Measurements from ENCODE around the gene FBXO27.

Gene FBXO27

GRCh38 chr19:38980583-38981374 is 51.6 kb downstream of the FBXO27 start:
- no peak for DNase-seq

- DNase-seq = no peak
Observed at GRCh38 chr19:38979812-38980211, 52.5 kb downstream of the FBXO27 start.

- no peak for DNase-seq
Observed at GRCh38 chr19:38978326-38978689, 54.0 kb downstream of the FBXO27 start.

DNA sequence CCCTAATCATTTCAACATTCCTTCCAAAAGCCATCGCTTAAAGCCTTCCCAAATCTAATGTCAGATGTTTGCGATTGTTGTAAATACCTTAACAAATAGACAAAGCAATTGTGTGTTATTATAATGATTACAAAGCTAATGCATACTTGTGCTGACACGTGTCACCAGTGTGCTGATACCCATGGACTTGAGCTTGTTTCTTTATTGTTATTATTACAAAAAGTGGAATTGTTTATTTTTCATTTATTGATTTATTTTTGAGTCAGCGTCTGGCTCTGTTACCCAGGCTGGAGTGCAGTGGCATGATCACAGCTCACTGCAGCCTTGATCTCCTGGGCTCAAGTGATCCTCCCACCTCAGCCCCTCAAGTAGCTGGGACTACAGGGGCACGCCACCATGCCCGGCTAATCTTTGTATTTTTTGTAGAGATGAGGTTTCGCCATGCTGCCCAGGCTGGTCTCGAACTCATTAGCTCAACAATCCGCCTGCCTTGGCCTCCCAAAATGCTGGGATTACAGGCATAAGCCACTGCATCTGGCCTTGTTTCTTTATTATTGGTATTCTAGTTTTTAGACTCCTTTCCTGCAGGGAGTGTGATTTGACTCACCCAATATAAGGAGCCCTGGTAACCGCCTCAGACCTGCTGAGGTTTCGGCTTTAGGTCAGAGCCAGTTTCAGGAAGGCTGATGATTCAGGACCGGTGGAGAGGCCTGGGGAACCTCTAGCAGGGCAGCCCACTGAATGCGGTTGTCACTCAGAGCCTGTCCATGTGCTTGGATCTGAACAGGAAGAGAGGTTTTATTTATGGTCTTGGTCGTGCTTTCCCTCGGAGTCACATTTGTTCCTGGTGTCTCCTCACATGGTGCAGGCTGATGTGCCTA is 54.7 kb downstream of the FBXO27 start:
- DNase-seq = no peak

DNA sequence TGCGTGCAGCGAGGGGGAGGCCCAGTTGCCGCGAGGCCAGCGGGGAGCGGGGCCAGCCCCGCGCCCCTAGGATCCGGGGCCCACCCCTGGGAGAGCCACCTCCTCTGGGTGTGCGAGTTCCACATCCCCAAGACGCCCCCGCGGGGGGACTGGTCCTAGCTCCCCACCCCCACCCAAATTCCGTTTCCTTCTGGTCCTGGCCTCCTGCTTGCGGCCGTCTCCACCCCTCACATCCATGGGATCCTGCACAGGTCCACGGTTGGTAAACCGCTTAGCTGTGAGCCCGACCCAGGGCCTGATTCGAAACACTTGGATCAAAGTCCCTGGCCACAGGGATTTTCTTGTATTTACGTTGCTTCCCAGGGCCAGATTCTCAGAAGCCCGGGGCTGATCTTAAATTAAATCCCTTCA is 56.5 kb downstream of the FBXO27 start:
- DNase-seq = no peak

DNA sequence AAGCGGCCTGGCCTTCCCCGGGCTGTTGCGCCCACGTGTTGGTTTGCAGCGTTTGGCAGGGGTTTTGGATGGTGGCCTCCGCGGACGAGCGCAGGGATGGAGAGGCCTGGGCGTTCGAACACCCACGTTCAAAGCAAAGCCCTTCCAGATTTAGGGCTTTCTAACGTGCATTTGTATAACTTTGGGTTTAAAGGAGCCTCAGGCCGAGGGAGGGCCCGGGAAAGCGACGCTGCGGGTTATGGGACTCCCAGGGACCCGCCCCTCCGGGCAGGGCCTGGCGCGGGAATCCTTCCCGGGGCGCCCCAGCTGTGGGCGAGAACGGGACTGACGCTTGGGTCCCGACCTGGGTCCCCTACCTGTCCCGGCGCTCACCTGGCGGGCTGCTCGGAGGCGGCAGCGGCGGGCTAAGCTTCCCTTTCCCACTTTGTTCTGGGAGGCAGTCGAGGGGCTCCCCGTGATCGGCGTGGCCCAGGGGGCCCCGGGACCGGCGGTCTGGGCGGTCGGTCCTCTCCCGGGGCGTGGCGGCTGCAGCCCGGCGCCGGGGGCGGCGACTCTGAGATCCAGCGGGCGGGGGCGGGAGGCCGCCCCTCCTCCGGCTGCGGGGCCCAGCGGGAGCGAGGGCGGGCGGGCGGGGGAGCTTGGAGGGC is 57.0 kb downstream of the FBXO27 start, which contains the start of gene FBXO17:
Gene FBXO17, minus strand, starts transcription at position 529 of the 647 bp plus-strand sequence. CDS start 25,423 bp downstream, outside the sequence.
- DNase-seq = no peak

DNA sequence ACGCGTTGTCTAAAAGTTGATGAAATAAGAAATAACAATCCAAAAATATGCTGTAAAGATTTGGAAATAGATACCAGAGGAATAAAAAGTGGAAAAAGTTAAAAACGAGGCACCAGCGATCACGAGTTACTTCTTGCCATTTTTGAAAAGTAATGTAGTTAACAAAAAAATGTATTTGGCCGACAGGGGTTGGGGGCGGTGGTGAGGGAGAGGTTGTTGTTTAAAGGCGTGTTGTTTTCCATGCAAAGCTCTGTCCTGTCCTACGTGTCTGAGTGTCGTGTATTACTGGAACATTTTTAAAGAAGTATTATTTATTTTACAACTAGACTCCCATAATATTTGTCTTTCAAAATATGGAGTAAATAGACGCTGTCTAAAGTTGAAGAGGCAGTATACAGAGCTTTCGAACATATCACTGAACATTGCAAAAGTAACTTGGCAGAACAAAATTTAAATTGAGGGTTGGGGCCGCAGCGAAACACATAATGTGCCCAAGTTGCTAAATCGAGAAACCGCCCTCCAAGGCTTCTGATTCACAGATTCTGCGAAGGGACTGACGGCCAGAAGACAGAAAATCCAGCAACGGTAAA is 57.6 kb downstream of the FBXO27 start:
- DNase-seq = no peak
